ENCODE results near the gene PLEKHG2. TPM values are rescaled to one million over a fixed set of nuclear protein-coding genes. Genes with fewer than 3 reads are reported as not detected.

Gene PLEKHG2
- total and polyA plus RNA-seq, 5 donors: 11.3 to 29.5 (median 15.5) TPM

Small RNA genes lying within 50 kb of the gene (microRNA-seq; reads per million reads assigned to microRNA genes)
- gene MIR4530: 0 reads per million in 2 donors

Other genes starting within 250 kb of the PLEKHG2 start
- not detected for gene NCCRP1, start 215.7 kb upstream of the PLEKHG2 start, total RNA-seq
- not detected for gene NCCRP1, start 215.7 kb upstream of the PLEKHG2 start, polyA plus RNA-seq
- gene SYCN, start 208.4 kb upstream of the PLEKHG2 start, total RNA-seq: not detected
- gene SYCN, start 208.4 kb upstream of the PLEKHG2 start, polyA plus RNA-seq: not detected
- not detected for gene IFNL3, start 167.7 kb upstream of the PLEKHG2 start, total RNA-seq
- not detected for gene IFNL3, start 167.7 kb upstream of the PLEKHG2 start, polyA plus RNA-seq
- gene IFNL4, start 163.8 kb upstream of the PLEKHG2 start, total RNA-seq: not detected
- gene IFNL4, start 163.8 kb upstream of the PLEKHG2 start, polyA plus RNA-seq: not detected
- gene IFNL2, start 144.3 kb upstream of the PLEKHG2 start, total RNA-seq: not detected
- not detected for gene IFNL2, start 144.3 kb upstream of the PLEKHG2 start, polyA plus RNA-seq
- not detected for gene IFNL1, start 116.3 kb upstream of the PLEKHG2 start, total RNA-seq
- not detected for gene IFNL1, start 116.3 kb upstream of the PLEKHG2 start, polyA plus RNA-seq
- gene LRFN1, start 91.8 kb upstream of the PLEKHG2 start, total RNA-seq: under 1 TPM; 0.33 to 0.96 (median 0.86) TPM
- 0.63 TPM for gene LRFN1, start 91.8 kb upstream of the PLEKHG2 start, polyA plus RNA-seq
- gene GMFG, start 76.6 kb upstream of the PLEKHG2 start, total RNA-seq: 10 to 100 TPM; 14.4 to 20.4 (median 17.9) TPM
- 20.2 TPM for gene GMFG, start 76.6 kb upstream of the PLEKHG2 start, polyA plus RNA-seq
- 10 to 100 TPM; 43.2 to 85.3 (median 55.1) TPM for gene SAMD4B, start 70.2 kb upstream of the PLEKHG2 start, total RNA-seq
- 71.5 TPM for gene SAMD4B, start 70.2 kb upstream of the PLEKHG2 start, polyA plus RNA-seq
- 10 to 100 TPM; 41.0 to 42.8 (median 41.3) TPM for gene PAF1, start 21.6 kb upstream of the PLEKHG2 start, total RNA-seq
- gene PAF1, start 21.6 kb upstream of the PLEKHG2 start, polyA plus RNA-seq: 43.5 TPM
- 10 to 100 TPM; 25.1 to 31.8 (median 27.0) TPM for gene MED29, start 21.3 kb upstream of the PLEKHG2 start, total RNA-seq
- gene MED29, start 21.3 kb upstream of the PLEKHG2 start, polyA plus RNA-seq: 38.3 TPM
- 100 to 1,000 TPM in 1 of 4 donors, 10 to 100 TPM in 3; 38.1 to 157 (median 56.4) TPM for gene ZFP36, start 5.8 kb upstream of the PLEKHG2 start, total RNA-seq
- gene ZFP36, start 5.8 kb upstream of the PLEKHG2 start, polyA plus RNA-seq: 203 TPM
- gene RPS16, start 23.3 kb downstream of the PLEKHG2 start, total RNA-seq: 1,000 to 10,000 TPM; 1,282 to 1,746 (median 1,468) TPM
- gene RPS16, start 23.3 kb downstream of the PLEKHG2 start, polyA plus RNA-seq: 1,560 TPM
- gene SUPT5H, start 32.9 kb downstream of the PLEKHG2 start, total RNA-seq: 10 to 100 TPM; 74.8 to 85.1 (median 80.1) TPM
- 68.8 TPM for gene SUPT5H, start 32.9 kb downstream of the PLEKHG2 start, polyA plus RNA-seq
- 10 to 100 TPM; 54.1 to 69.9 (median 61.4) TPM for gene TIMM50, start 68.2 kb downstream of the PLEKHG2 start, total RNA-seq
- 73.7 TPM for gene TIMM50, start 68.2 kb downstream of the PLEKHG2 start, polyA plus RNA-seq
- not detected for gene DLL3, start 86.3 kb downstream of the PLEKHG2 start, total RNA-seq
- 0.07 TPM for gene DLL3, start 86.3 kb downstream of the PLEKHG2 start, polyA plus RNA-seq
- gene SELENOV, start 102.5 kb downstream of the PLEKHG2 start, total RNA-seq: not detected
- gene SELENOV, start 102.5 kb downstream of the PLEKHG2 start, polyA plus RNA-seq: not detected
- gene EID2B, start 120.2 kb downstream of the PLEKHG2 start, total RNA-seq: 1 to 10 TPM; 2.3 to 4.3 (median 3.3) TPM
- gene EID2B, start 120.2 kb downstream of the PLEKHG2 start, polyA plus RNA-seq: 2.8 TPM
- gene EID2, start 127.5 kb downstream of the PLEKHG2 start, total RNA-seq: 10 to 100 TPM; 12.3 to 15.0 (median 13.5) TPM
- 14.3 TPM for gene EID2, start 127.5 kb downstream of the PLEKHG2 start, polyA plus RNA-seq
- not detected for gene LGALS13, start 189.9 kb downstream of the PLEKHG2 start, total RNA-seq
- gene LGALS13, start 189.9 kb downstream of the PLEKHG2 start, polyA plus RNA-seq: not detected
- gene LGALS16, start 243.2 kb downstream of the PLEKHG2 start, total RNA-seq: not detected
- gene LGALS16, start 243.2 kb downstream of the PLEKHG2 start, polyA plus RNA-seq: not detected

All from right cardiac atrium (tissue), 5 donors.